Nephron progenitor cell (in vitro differentiated cells): ENCODE measurements around the gene TRERF1.

ENCODE experiments used
- DNase-seq: peaks from one replicate; pipeline ENCODE4 v3.0.0; 2021
- H3K27ac Mint-ChIP-seq: 2 replicates; pipeline ENCODE4 v1.8.0; 2021; ENCODE audit warnings: mild to moderate bottlenecking, moderate library complexity, mixed read lengths
- H3K27me3 Mint-ChIP-seq: 2 replicates; pipeline ENCODE4 v1.8.0; 2021; ENCODE audit warnings: mild to moderate bottlenecking, low read depth, mixed read lengths; ENCODE audit not compliant: poor library complexity
- H3K36me3 Mint-ChIP-seq: 2 replicates; pipeline ENCODE4 v1.8.0; 2021; ENCODE audit warnings: low read depth, mixed read lengths
- H3K4me1 Mint-ChIP-seq: 2 replicates; pipeline ENCODE4 v1.8.0; 2021; ENCODE audit warnings: mixed read lengths
- H3K4me3 Mint-ChIP-seq: 2 replicates; pipeline ENCODE4 v1.8.0; 2021; ENCODE audit warnings: mild to moderate bottlenecking, moderate library complexity, mixed read lengths
- H3K9me3 Mint-ChIP-seq: 2 replicates; pipeline ENCODE4 v1.8.0; 2021; ENCODE audit warnings: mild to moderate bottlenecking, moderate library complexity, mixed read lengths
- CTCF ChIP-seq: fragments of 200-600 bp; sonication (generic); IDR thresholded peaks from 2 replicates; pipeline ENCODE4 v1.5.0; 2021; ENCODE audit warnings: antibody characterized with exemption

Gene TRERF1

DNA sequence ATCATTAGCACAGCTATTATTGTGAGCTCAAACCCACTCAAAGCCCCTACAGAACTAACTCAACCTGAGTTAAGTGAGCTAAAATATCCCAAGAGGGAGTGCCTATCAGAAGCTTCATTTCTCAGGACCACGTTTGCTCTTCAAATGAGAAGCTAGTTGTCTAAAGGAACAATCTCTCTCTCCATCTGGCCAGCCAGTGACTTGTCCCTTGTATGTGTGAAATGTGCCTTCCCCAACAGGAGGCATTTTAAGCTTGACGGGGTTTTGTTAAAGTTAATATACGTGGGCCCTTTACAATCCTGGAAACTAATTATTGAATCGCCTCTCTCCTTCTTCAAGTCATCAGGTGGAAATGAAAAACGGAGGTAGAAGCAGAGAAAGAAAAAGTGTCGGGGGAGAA lies 62.0 kb downstream of the TRERF1 start:
- peaks cover 23% of the 10 kb centered on the region for H3K4me1 Mint-ChIP-seq
- H3K4me3 Mint-ChIP-seq, result no peak overlapping the region
- H3K27me3 Mint-ChIP-seq, result peaks cover 14% of the 10 kb centered on the region
- no peak overlapping the region for H3K27ac Mint-ChIP-seq
- no peaks in the 10 kb centered on the region for H3K9me3 Mint-ChIP-seq
- no peak for TF ChIP-seq CTCF
- no peak for DNase-seq
- H3K36me3 Mint-ChIP-seq, result no peaks in the 10 kb centered on the region

DNA sequence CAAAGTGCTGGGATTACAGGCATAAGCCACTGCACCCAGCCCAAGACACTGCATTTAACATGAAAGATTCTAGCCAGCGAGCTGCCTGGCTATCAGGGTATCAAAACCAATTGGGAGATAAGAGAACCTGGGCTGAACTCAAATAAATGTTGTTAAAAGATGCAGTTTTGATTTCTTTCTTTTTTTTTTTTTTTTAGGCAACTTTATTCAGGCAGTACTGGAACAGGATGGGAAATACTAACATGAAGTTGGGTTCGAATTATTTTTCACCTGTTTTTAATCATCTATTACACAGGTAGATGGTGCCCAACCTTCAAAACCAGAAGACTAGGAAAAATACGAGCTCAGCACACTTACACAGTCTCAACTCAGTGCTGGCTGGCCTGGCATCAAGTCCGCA lies 63.7 kb downstream of the TRERF1 start:
- H3K4me1 Mint-ChIP-seq, result peaks cover 6% of the 10 kb centered on the region
- H3K4me3 Mint-ChIP-seq, result no peak overlapping the region
- no peaks in the 10 kb centered on the region for H3K36me3 Mint-ChIP-seq
- peaks cover 21% of the 10 kb centered on the region for H3K27me3 Mint-ChIP-seq
- no peak for TF ChIP-seq CTCF
- DNase-seq, result no peak
- H3K9me3 Mint-ChIP-seq, result no peaks in the 10 kb centered on the region
- H3K27ac Mint-ChIP-seq, result no peak overlapping the region

DNA sequence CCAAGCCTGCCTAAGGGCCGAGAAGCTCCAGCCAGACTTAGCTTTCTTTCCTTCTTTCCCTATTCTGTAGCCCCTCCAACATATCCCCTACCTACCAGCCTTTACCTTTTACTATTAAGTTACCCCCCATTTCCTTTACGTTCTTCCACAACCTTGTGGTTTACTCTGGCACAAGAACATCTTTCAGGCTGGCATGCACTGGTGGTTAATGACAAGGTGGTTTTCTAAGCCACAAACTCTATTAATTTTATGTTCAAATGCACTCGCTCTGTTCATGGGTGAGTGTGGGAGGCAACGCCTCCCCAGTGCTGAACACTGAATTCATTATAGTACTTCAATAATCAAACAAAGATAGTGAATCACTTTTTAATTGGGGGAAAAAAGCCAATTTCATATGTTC lies 64.4 kb downstream of the TRERF1 start:
- H3K4me1 Mint-ChIP-seq, result no peaks in the 10 kb centered on the region
- no peak for TF ChIP-seq CTCF
- no peak for DNase-seq
- H3K27me3 Mint-ChIP-seq, result peaks cover 23% of the 10 kb centered on the region
- H3K4me3 Mint-ChIP-seq, result no peak overlapping the region
- no peak overlapping the region for H3K27ac Mint-ChIP-seq
- no peaks in the 10 kb centered on the region for H3K36me3 Mint-ChIP-seq
- no peaks in the 10 kb centered on the region for H3K9me3 Mint-ChIP-seq

GRCh38 chr6:42385339-42385738 lies 66.4 kb downstream of the TRERF1 start:
- H3K9me3 Mint-ChIP-seq, result no peaks in the 10 kb centered on the region
- DNase-seq, result no peak
- no peak overlapping the region for H3K4me3 Mint-ChIP-seq
- no peak overlapping the region for H3K27ac Mint-ChIP-seq
- H3K36me3 Mint-ChIP-seq, result no peaks in the 10 kb centered on the region
- no peaks in the 10 kb centered on the region for H3K4me1 Mint-ChIP-seq
- TF ChIP-seq CTCF, result no peak
- peaks cover 30% of the 10 kb centered on the region for H3K27me3 Mint-ChIP-seq

- Mint-ChIP-seq H3K9me3 (no peaks in the 10 kb centered on the region), H3K36me3 (no peaks in the 10 kb centered on the region), H3K4me1 (no peaks in the 10 kb centered on the region), H3K4me3 (no peak overlapping the region), H3K27me3 (peaks cover 35% of the 10 kb centered on the region), H3K27ac (no peak overlapping the region)
- TF ChIP-seq CTCF, result no peak
- no peak for DNase-seq
Observed at GRCh38 chr6:42383421-42384205, 68.1 kb downstream of the TRERF1 start.

DNA sequence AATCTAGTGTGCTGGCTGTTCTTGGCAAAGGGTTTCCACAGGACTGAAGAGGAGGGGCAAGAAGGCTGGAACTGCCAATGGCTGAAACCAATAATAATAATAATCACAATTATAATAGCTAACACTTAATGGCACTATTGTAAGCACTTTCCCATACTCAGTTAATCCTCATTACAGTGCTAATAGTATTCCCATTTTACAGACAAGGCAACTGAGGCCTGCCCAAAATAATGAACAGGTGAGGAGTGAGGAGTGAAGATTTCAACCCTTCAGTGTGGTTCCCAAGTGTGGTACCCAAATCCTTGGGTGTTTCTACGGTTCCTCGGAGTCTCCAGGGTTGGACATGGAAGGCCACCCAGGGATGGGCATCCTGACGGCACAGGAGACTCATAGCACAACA lies 69.9 kb downstream of the TRERF1 start:
- Mint-ChIP-seq H3K9me3 (no peaks in the 10 kb centered on the region), H3K27me3 (peaks cover 35% of the 10 kb centered on the region), H3K27ac (no peak overlapping the region), H3K4me3 (no peak overlapping the region), H3K4me1 (no peaks in the 10 kb centered on the region), H3K36me3 (no peaks in the 10 kb centered on the region)
- no peak for DNase-seq
- TF ChIP-seq CTCF, result no peak
